ENCODE data around the gene IQGAP2. TPM values are rescaled to one million over a fixed set of nuclear protein-coding genes. Genes with fewer than 3 reads are reported as not detected.
"Not testable (repeated sequence)": the region's sequence is repeated elsewhere in the genome, so short reads cannot be mapped to it uniquely, and the experiment has no call there.

IQGAP2 gene
- total RNA-seq, 1 experiment from 2014 or later: 36.8 TPM

DNA sequence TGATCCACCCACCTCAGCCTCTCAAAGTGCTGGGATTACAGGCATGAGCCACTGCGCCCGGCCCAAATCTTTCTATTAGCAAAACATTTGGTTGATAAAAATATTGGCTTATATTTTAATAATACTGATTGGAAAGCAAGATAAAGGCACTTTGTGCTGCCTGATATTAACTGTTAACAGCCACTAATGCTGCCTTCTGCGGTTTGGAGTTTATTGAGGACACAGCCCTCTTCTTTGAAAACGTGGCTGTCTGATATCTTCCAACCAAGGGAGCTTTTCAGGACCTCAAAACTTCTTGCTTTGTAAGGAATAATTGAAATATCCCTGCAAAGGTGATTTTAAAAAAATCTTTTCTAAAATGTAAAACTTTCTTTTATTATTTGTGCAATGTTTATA, 94.0 kb downstream of the IQGAP2 start:
- H3K27me3 ChIP-seq (ENCODE audit: control insufficient read depth, insufficient read depth, low read length): no peaks in the 10 kb centered on the region
- H3K36me3 ChIP-seq (replicated peaks; ENCODE audit: control insufficient read depth, insufficient read depth, low read length): no peaks in the 10 kb centered on the region
- H3K4me3 ChIP-seq (ENCODE audit: insufficient read depth, low read depth, low read length): no peak overlapping the region
- DNase-seq: no peak

- H3K4me3 ChIP-seq (ENCODE audit: insufficient read depth, low read depth, low read length): no peak overlapping the region
- no peak for DNase-seq
- H3K27me3 ChIP-seq (ENCODE audit: control insufficient read depth, insufficient read depth, low read length): no peaks in the 10 kb centered on the region
- no peaks in the 10 kb centered on the region for H3K36me3 ChIP-seq (replicated peaks; ENCODE audit: control insufficient read depth, insufficient read depth, low read length)
Measured at GRCh38 chr5:76497986-76498717, 95.1 kb downstream of the IQGAP2 start.

DNA sequence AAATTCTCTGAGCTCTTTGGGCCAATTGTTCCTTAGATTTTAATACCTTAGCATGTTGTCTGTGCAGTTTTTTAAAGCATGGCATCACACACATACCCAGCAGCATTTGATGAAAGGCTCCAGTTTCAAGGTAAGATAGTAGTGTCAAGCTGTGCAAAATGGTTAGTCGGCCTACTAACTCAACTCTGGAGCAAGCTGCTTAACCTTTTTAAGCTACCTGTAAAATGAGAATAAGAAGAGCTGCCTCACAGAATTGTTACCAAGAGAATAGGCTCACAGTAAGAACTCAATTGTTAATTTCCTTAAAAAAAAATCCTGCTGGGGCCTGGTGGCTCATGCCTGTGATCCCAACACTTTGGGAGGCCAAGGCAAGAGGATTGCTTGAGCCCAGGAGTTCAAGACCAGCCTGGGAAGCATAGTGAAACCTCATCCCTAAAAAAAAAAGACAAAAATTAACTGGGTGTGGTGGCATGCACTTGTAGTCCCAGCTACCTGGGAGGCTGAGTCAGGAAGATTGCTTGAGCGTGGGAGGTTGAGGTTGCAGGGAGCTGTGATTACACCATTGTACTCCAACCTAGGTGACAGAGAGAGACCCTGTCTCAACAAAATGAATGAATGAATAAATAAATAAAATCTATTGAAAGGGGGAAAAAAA, 96.5 kb downstream of the IQGAP2 start:
- Histone ChIP-seq H3K36me3 (replicated peaks; ENCODE audit: control insufficient read depth, insufficient read depth, low read length) (no peaks in the 10 kb centered on the region), H3K27me3 (ENCODE audit: control insufficient read depth, insufficient read depth, low read length) (no peaks in the 10 kb centered on the region), H3K4me3 (ENCODE audit: insufficient read depth, low read depth, low read length) (no peak overlapping the region)
- DNase-seq: peak; percentile 26

DNA sequence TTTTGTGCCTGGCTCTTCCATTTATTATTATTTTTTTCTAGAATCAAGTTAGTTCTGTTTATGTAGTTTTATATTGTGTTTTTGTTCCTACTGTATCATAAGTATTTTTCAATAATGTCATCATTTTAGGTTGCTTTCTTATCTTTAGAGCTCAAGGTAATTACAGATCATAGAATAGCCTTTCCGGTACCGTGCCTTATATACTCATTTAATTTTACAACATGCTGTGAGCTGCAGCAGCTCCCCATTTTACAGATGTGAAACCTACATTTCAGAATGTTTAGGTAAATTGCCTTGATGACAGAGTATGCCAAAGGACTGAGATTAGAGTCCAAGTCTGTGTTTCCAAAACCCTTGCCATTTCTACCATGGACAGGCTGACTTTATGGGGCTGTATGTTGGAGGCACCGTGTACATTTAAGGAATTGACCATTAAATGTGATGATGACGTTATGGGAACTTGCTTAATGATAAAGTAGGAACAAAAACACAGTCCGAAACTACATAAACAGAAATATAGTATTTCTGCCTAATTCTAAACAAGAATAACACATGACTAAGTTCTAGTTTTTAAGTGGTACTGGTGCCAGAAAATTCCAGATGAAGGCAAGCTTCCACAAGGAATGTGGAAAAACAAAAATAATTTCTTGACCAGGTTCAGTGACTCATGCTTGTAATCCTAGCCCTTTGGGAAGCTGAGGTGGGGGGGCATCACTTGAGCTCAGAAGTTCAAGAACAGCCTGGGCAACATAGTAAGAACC, 97.7 kb downstream of the IQGAP2 start:
- H3K4me3 ChIP-seq (ENCODE audit: insufficient read depth, low read depth, low read length): no peak overlapping the region
- no peaks in the 10 kb centered on the region for H3K36me3 ChIP-seq (replicated peaks; ENCODE audit: control insufficient read depth, insufficient read depth, low read length)
- no peak for DNase-seq
- H3K27me3 ChIP-seq (ENCODE audit: control insufficient read depth, insufficient read depth, low read length): no peaks in the 10 kb centered on the region; the same call in 1 of the 2 replicates

GRCh38 chr5:76503929-76504328, 100.8 kb downstream of the IQGAP2 start:
- no peaks in the 10 kb centered on the region for H3K36me3 ChIP-seq (replicated peaks; ENCODE audit: control insufficient read depth, insufficient read depth, low read length)
- no peaks in the 10 kb centered on the region; the same call in 1 of the 2 replicates for H3K27me3 ChIP-seq (ENCODE audit: control insufficient read depth, insufficient read depth, low read length)
- H3K4me3 ChIP-seq (ENCODE audit: insufficient read depth, low read depth, low read length): no peak overlapping the region
- no peak for DNase-seq

DNA sequence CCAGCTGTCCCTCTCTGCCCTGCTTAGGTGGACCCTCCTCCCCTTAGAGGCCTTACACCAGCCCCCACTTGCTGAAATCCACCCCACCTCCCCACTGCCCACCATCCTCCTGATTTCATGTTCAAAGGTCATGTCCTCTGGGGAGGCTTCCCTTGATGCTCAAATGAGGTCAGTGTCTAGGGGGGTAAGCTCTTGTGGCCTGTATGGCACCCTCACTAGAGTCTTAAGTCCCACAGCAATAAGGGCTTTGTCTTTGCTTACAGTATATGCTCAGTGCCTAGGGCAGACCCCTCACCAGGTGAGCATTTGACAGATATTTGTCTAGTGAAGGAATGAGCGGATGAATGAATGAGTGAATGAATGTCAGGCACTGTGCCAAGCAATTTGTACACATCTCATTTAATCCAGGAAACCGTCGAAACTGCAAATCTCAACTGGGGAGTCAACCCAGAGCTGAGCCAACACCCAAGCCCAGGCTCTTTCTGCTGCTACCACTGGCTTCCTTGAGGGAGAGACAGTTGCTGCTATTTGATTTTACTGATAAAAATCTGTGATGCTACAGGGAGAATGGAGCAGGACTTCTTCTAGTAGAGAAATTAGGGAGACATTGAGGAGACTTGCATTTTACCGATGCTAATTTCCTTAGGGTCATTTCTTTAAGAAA, 101.9 kb downstream of the IQGAP2 start:
- Histone ChIP-seq H3K27me3 (ENCODE audit: control insufficient read depth, insufficient read depth, low read length) (no peaks in the 10 kb centered on the region; the same call in 1 of the 2 replicates), H3K4me3 (ENCODE audit: insufficient read depth, low read depth, low read length) (no peak overlapping the region), H3K36me3 (replicated peaks; ENCODE audit: control insufficient read depth, insufficient read depth, low read length) (no peaks in the 10 kb centered on the region)
- DNase-seq: no peak

DNA sequence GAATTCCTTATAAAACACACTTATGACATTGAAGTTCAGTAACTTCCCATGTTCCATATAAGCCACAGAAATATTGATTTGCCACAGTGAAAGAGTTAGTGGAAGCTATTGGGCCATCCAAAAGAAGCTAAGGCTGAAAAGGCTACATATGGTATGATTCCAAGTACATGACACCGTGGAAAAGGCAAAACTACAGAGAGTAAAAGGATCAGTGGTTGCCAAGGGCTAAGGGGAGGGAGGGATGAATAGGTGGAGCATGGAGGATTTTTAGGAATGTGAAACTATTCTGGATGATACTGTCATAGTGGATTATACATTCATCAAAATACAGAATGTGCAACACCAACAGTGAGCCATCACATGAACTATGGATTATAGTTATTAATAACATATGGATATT, 110.4 kb downstream of the IQGAP2 start:
- Histone ChIP-seq H3K4me3 (ENCODE audit: insufficient read depth, low read depth, low read length) (no peak overlapping the region), H3K36me3 (replicated peaks; ENCODE audit: control insufficient read depth, insufficient read depth, low read length) (no peaks in the 10 kb centered on the region), H3K27me3 (ENCODE audit: control insufficient read depth, insufficient read depth, low read length) (no peaks in the 10 kb centered on the region)
- DNase-seq: no peak

GRCh38 chr5:76514292-76514691, 111.2 kb downstream of the IQGAP2 start:
- DNase-seq: no peak
- no peaks in the 10 kb centered on the region for H3K36me3 ChIP-seq (replicated peaks; ENCODE audit: control insufficient read depth, insufficient read depth, low read length)
- H3K27me3 ChIP-seq (ENCODE audit: control insufficient read depth, insufficient read depth, low read length): no peaks in the 10 kb centered on the region
- no peak overlapping the region for H3K4me3 ChIP-seq (ENCODE audit: insufficient read depth, low read depth, low read length)

DNA sequence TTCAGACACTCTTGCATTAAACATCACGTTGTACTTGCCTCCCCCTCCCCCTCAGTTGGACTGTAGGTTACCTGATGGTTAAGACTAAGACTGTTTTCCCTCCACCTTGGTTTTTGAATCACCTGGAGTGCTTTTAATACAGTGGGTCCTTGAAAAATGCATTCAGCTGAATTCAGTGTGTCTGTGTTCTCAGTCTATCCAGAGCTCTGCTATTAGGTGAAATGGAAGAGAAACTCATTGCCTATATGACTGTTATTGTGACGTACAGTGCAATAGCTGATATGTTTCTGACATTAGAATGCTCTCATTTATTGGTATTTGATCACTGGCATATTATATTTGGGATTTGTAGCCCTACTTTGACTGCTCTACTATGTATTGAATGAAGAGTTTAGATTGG, 111.6 kb downstream of the IQGAP2 start:
- Histone ChIP-seq H3K36me3 (replicated peaks; ENCODE audit: control insufficient read depth, insufficient read depth, low read length) (no peaks in the 10 kb centered on the region), H3K4me3 (ENCODE audit: insufficient read depth, low read depth, low read length) (no peak overlapping the region), H3K27me3 (ENCODE audit: control insufficient read depth, insufficient read depth, low read length) (no peaks in the 10 kb centered on the region)
- DNase-seq: no peak

- DNase-seq: no peak
- Histone ChIP-seq H3K4me3 (ENCODE audit: insufficient read depth, low read depth, low read length) (no peak overlapping the region), H3K36me3 (replicated peaks; ENCODE audit: control insufficient read depth, insufficient read depth, low read length) (no peaks in the 10 kb centered on the region), H3K27me3 (ENCODE audit: control insufficient read depth, insufficient read depth, low read length) (no peaks in the 10 kb centered on the region)
Measured at GRCh38 chr5:76517334-76517733, 114.2 kb downstream of the IQGAP2 start.

GRCh38 chr5:76518246-76518645, 115.2 kb downstream of the IQGAP2 start:
- not testable (repeated sequence) for H3K36me3 ChIP-seq (replicated peaks; ENCODE audit: control insufficient read depth, insufficient read depth, low read length); H3K27me3 ChIP-seq (ENCODE audit: control insufficient read depth, insufficient read depth, low read length); DNase-seq; H3K4me3 ChIP-seq (ENCODE audit: insufficient read depth, low read depth, low read length)

GRCh38 chr5:76521240-76521758, 118.2 kb downstream of the IQGAP2 start:
- DNase-seq: no peak
- Histone ChIP-seq H3K4me3 (ENCODE audit: insufficient read depth, low read depth, low read length) (no peak overlapping the region), H3K27me3 (ENCODE audit: control insufficient read depth, insufficient read depth, low read length) (no peaks in the 10 kb centered on the region), H3K36me3 (replicated peaks; ENCODE audit: control insufficient read depth, insufficient read depth, low read length) (no peaks in the 10 kb centered on the region)

DNA sequence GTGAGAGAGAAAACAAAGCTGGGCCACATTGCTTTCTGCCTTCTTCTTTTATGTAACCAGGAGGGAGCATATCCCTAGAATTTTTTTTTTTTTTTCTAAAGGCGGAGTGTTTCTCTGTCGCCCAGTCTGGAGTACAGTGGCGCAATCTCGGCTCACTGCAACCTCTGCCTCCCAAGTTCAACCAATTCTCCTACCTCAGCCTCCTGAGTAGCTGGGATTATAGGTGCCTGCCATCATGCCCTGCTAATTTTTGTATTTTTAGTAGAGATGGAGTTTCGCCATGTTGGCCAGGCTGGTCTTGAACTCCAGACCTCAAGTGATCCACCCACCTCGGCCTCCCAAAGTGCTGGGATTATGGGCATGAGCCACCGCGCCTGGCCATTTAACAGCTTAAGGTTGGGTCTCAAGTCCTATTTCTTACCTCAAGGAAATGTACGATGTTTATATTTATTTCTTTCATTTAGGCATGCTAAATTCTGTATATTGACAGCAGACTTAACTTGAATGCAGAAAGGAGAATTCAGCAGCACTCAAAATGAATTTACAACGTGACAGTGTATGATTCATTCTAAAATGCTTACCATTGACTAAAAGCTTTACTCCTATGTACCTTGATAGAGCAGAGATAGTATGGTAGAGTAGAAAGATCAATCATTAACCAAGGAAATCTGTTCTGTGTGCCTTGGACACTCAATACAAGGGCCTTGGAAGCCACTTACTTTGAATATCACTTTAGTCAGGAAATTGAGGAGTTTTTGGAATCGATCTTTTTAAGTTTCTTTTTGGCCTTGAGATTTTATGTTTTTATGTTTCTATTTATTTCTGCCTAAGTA, 119.2 kb downstream of the IQGAP2 start:
- H3K36me3 ChIP-seq (replicated peaks; ENCODE audit: control insufficient read depth, insufficient read depth, low read length): no peaks in the 10 kb centered on the region
- no peak for DNase-seq
- H3K27me3 ChIP-seq (ENCODE audit: control insufficient read depth, insufficient read depth, low read length): no peaks in the 10 kb centered on the region

More for the DNA sequence above, 119.2 kb downstream of the IQGAP2 start:
- no peak overlapping the region for H3K4me3 ChIP-seq (ENCODE audit: insufficient read depth, low read depth, low read length)

All from H7 (cell line).